ENCODE measurements around the gene RFTN1. TPM values are rescaled to one million over a fixed set of nuclear protein-coding genes. Genes with fewer than 3 reads are reported as not detected.
A peak's percentile ranks its signal among the peaks of the same experiment; 100 is the strongest.

Gene RFTN1
- total RNA-seq, 1 donor from 2014 or later: 84.1 TPM

GRCh38 chr3:16514021-16514700, 662 bp upstream of the RFTN1 start:
- no peaks in the 10 kb centered on the region for H3K27me3 Mint-ChIP-seq (ENCODE audit: unreplicated experiment)
- H3K4me1 Mint-ChIP-seq (ENCODE audit: unreplicated experiment): peaks cover 56% of the 10 kb centered on the region
- H3K9me3 Mint-ChIP-seq (ENCODE audit: unreplicated experiment): no peaks in the 10 kb centered on the region
- peak overlapping the region; percentile 63 for H3K27ac Mint-ChIP-seq (ENCODE audit: unreplicated experiment)
- no peak for TF ChIP-seq CTCF (IDR thresholded peaks at IDR 0.05)
- H3K4me3 Mint-ChIP-seq (ENCODE audit: unreplicated experiment): peak overlapping the region; percentile 71
- DNase-seq (ENCODE audit: extremely low spot score, unreplicated experiment): no peak
- peaks cover 2% of the 10 kb centered on the region for H3K36me3 Mint-ChIP-seq (ENCODE audit: unreplicated experiment)

GRCh38 chr3:16512435-16513140, 911 bp downstream of the RFTN1 start:
- H3K27ac Mint-ChIP-seq (ENCODE audit: unreplicated experiment): peak overlapping the region; percentile 96
- no peaks in the 10 kb centered on the region for H3K27me3 Mint-ChIP-seq (ENCODE audit: unreplicated experiment)
- peaks cover 2% of the 10 kb centered on the region for H3K36me3 Mint-ChIP-seq (ENCODE audit: unreplicated experiment)
- peak overlapping the region; percentile 93 for H3K4me3 Mint-ChIP-seq (ENCODE audit: unreplicated experiment)
- no peak for TF ChIP-seq CTCF (IDR thresholded peaks at IDR 0.05)
- peaks cover 65% of the 10 kb centered on the region for H3K4me1 Mint-ChIP-seq (ENCODE audit: unreplicated experiment)
- H3K9me3 Mint-ChIP-seq (ENCODE audit: unreplicated experiment): no peaks in the 10 kb centered on the region
- DNase-seq (ENCODE audit: extremely low spot score, unreplicated experiment): no peak

- peak overlapping the region; percentile 96 for H3K27ac Mint-ChIP-seq (ENCODE audit: unreplicated experiment)
- DNase-seq (ENCODE audit: extremely low spot score, unreplicated experiment): no peak
- H3K27me3 Mint-ChIP-seq (ENCODE audit: unreplicated experiment): no peaks in the 10 kb centered on the region
- H3K9me3 Mint-ChIP-seq (ENCODE audit: unreplicated experiment): no peaks in the 10 kb centered on the region
- H3K36me3 Mint-ChIP-seq (ENCODE audit: unreplicated experiment): peaks cover 2% of the 10 kb centered on the region
- H3K4me3 Mint-ChIP-seq (ENCODE audit: unreplicated experiment): peak overlapping the region; percentile 93
- H3K4me1 Mint-ChIP-seq (ENCODE audit: unreplicated experiment): peaks cover 59% of the 10 kb centered on the region
- no peak for TF ChIP-seq CTCF (IDR thresholded peaks at IDR 0.05)
Measured at GRCh38 chr3:16511681-16512434, 1.6 kb downstream of the RFTN1 start.

- Mint-ChIP-seq H3K4me3 (ENCODE audit: unreplicated experiment) (peak overlapping the region; percentile 39), H3K4me1 (ENCODE audit: unreplicated experiment) (peaks cover 52% of the 10 kb centered on the region), H3K36me3 (ENCODE audit: unreplicated experiment) (peaks cover 3% of the 10 kb centered on the region), H3K27ac (ENCODE audit: unreplicated experiment) (peak overlapping the region; percentile 96), H3K9me3 (ENCODE audit: unreplicated experiment) (no peaks in the 10 kb centered on the region), H3K27me3 (ENCODE audit: unreplicated experiment) (no peaks in the 10 kb centered on the region)
- TF ChIP-seq CTCF (IDR thresholded peaks at IDR 0.05): no peak
- DNase-seq (ENCODE audit: extremely low spot score, unreplicated experiment): no peak
Measured at GRCh38 chr3:16510620-16511319, 2.7 kb downstream of the RFTN1 start.

Measured in osteocyte (in vitro differentiated cells).